HG02840 (cell line): ENCODE data around the gene CACYBP.

ENCODE experiments used
- ATAC-seq: cut with Tn5 transposase; IDR thresholded peaks from one replicate; pipeline ENCODE4 v1.9.1; 2021; ENCODE audit warnings: mild to moderate bottlenecking, moderate library complexity, moderate number of reproducible peaks; ENCODE audit not compliant: unreplicated experiment, low FRiP score

CACYBP gene, protein sequence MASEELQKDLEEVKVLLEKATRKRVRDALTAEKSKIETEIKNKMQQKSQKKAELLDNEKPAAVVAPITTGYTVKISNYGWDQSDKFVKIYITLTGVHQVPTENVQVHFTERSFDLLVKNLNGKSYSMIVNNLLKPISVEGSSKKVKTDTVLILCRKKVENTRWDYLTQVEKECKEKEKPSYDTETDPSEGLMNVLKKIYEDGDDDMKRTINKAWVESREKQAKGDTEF

GRCh38 chr1:174999936-175000696 lies at the start of gene CACYBP:
CACYBP (plus strand) TSS chr1:174999947; CDS start chr1:175000181, 234 bp downstream.
- no peak for ATAC-seq

- peak; percentile 52 for ATAC-seq
Observed at GRCh38 chr1:174953285-174954072, 46.3 kb upstream of the CACYBP start.

- ATAC-seq, result no peak
Observed at GRCh38 chr1:174954073-174954460, 45.7 kb upstream of the CACYBP start.

DNA sequence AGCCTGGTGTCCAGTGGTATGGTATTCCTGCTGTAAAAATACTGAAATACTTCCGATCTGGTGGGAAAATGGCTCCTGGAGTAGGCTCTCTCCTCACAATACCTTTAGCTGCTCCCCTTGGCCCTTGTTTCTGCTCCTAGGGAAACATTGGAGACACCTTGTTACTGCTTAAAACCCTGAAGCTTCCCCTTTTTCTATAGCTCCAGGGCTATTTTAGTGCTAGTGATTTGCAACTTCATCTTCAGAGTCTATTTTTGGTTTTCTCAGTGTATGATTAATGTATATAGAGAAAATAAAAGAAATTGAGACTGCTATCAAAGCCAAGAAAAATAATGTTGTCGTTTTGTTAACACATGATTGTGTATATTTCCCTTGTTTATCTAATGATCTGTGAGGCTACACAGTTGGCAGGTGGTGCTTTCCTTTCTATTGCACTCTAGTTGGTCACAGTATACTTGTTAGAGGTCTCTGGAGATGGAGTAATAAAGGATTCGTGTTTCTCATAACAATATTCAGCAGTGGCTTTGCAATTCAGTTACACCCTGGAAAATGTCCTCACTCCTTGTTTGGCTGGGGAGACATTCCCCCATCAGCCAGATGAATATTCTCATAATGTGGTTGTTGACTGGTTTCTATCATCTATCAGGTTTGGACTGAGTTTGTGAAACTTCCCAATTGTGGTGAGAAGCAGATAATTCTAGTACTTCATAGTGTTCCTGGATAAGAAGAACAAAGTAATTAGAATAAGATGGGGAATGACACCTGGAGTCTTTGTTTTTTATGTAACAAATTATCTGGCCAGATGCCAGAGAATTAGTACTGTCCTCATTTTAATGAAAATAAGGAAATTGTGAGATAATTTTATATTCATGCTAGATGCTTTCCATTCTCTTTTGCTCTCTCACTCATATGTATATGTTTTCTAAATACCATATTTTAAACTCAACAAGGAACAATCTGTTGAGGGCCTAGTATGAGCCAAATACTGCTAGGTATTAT lies 44.8 kb upstream of the CACYBP start:
- no peak for ATAC-seq

GRCh38 chr1:174956086-174956485 lies 43.7 kb upstream of the CACYBP start:
- no peak for ATAC-seq

GRCh38 chr1:174956976-174957375 lies 42.8 kb upstream of the CACYBP start:
- no peak for ATAC-seq

GRCh38 chr1:174957829-174958228 lies 41.9 kb upstream of the CACYBP start:
- ATAC-seq, result no peak

DNA sequence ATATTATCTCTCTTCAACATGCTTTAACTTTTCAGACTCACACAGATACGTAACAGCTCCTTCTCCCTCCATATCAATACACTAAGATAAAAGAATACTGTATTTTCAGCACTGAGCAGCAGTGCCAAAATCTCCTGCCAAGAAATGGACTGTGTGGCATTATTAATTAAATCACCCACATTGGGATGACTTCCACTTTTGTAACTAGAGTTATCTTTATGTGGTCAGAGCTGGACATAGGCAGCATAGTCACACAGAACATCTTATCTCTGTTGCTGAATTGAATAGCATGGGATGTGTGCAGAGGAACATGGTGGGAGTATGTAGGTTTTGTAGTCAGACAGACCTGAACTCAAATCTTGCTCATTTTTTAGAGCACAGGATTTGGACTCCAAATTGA lies 41.4 kb upstream of the CACYBP start:
- no peak for ATAC-seq

- no peak for ATAC-seq
Observed at GRCh38 chr1:174960362-174960761, 39.4 kb upstream of the CACYBP start.

DNA sequence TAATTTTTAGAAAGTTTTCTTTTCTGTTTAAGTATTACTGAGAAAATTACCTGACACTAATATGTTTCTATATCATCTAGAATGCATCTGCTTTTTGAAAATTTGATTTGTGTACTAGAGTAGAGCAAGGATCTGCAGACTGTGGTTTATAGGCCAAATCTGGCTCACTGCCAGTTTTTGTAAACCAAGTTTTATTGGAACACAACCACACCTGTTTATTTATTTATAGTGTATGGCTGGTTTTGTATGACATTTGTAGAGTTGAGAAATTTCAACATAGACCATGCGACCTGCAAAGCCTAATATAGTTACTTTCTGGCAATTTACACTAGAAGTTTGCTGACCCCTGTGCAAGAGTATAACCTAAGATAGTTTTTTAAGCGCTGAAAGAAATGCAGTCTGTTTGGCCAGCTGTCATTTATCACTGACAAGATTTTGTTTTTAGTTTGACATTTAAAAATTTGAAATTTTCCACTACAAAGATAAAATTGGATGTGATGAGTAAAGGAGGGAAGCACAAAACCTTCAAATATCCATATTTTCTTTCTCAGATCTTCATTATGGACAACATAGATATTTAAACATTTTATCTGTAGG lies 36.1 kb upstream of the CACYBP start:
- no peak for ATAC-seq

DNA sequence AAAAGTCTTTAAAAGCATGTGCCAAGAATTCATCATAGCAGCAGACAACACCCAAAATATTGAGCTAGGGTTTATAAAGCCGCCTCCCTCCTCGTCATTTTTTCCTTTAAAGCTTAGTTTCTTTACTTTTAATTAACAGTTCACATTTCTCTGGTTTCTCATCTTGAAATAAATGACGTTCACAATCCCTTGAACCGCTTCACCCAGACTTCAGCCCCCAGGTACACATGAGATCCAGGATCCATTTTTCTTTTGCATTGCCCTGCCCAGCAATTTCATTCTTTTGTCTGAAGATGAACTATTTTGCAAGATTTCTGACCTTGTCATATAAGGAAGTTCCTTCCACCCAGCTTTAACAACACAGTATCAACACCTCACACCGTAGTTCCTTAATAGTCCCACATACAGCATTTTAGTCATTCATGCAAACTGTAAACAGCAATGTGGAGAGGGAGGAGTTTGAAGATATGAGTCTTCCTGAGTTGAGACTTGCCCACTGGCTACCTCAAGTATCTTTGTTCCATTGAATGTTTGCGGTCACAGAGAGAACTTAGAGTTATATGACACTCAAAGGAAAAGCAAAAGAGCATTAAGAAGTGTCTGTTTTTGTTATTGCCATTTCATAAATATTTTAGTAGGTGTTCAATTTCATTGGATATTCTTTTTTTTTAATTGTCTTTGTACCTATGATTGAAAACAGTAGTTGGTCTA lies 35.3 kb upstream of the CACYBP start:
- ATAC-seq, result no peak

DNA sequence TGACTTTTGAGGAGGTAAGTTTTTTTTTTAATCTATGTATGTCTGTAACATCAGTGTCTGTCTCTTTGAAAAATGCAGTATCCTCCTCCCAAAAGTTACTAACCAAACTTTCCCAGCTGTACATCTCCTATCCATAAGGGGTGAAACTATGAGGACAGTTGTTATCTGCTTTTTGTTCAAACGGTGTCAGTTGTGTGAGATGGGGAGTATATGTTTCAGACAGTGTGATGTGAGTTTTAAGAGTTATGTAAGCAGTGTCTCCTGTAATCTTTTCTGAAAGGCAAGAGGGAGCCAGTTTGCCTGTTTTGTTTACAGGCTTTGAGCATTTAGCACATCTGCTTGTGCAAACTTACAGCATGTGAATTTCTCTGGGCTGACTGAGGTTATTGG lies 34.8 kb upstream of the CACYBP start:
- no peak for ATAC-seq

DNA sequence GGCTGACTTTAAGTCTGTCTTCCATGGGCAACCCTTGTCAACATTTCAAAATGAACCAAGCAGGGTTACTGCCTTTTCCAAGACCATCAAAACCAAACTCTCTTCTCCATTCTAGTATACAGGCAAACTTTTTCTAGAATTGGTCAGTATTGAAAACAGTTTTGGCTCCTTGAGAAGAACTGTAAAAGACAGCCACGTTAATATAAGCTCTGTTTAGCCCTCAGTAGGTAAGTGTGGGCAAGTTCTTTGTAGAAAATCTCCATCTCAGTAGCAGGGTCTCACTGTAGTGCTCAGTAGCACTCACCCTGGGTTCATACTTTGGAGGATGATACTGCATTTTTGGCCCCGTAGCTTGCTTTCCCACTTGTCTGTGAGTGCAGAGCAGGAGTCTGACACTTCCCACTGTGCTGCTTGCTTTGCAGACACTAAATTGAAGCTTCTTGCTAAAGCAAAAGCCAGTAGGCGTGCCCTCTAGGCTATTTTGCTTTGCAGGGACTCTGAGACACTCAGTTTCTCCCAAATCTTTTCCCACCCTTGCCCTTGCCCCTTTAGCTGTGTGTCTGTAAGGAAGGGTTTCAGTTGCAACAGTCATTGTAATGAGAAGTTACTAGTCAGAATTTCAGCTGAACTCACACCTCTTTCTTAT lies 34.3 kb upstream of the CACYBP start:
- no peak for ATAC-seq

DNA sequence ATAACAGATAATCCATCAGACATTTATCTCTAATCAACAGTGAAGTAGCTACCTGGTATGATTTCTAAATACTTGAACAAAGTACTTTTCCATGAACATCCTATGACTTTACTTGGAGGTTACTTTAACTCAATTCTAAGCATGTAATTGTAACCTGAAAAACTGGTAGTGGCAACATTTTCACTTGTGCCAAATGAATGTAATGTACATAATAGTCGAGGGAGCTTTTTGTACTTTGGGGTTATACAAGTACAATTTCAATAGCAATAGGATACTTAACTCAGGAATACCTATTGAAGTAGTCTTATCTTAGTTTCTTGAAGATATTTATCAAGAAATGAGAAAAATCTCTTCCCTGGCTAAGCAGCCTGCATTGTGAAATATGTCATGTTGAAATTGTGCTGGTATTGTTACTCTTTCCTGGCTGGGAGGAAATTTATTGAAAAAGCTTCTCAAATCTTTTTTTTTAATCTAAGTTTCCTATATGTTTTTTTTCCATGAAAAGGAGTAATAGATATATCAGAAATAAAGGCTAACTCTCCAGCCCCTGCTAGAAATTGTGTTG lies 33.7 kb upstream of the CACYBP start:
- ATAC-seq, result no peak

DNA sequence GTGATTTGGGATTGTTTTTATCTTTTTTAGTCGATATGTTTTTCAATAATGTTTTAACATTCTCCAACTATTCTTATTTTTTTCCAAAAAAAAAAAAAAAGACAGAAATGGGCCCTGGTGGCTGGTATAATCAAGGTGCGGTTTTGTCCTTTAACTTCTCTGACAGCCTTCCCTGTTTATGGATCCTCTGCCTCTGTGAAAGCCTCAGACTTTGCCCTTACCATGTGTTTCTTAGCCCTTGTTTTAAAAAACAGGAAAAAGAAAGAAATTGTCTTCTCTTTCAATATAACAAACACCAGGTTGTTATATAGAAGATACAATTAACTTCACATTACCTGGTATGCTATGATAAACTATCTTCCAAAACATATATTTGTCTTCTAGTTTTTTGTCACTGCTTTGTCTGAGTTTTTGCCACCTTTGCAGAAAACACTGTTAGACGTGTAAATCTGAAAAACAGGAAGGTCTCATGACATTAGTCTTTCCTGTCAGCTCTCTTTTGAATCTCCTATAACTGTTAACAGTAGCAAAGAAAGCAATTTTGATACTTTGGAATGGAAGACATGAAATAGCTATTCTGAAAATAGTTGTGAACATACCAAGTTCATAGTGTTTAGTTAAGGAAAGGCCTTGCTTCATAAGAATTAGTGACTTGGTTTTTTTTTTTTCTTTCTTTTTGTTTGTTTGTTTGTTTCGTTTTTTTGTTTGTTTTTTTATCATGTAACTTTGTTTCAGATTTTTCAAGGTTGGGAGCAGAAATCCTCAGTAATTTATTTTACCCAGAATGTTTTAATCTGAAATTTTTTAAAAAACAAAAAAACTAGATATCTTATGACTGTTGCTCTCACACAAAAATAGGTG lies 31.7 kb upstream of the CACYBP start:
- ATAC-seq, result no peak

- peak; percentile 66 for ATAC-seq
Observed at GRCh38 chr1:174968750-174969244, 30.9 kb upstream of the CACYBP start.

DNA sequence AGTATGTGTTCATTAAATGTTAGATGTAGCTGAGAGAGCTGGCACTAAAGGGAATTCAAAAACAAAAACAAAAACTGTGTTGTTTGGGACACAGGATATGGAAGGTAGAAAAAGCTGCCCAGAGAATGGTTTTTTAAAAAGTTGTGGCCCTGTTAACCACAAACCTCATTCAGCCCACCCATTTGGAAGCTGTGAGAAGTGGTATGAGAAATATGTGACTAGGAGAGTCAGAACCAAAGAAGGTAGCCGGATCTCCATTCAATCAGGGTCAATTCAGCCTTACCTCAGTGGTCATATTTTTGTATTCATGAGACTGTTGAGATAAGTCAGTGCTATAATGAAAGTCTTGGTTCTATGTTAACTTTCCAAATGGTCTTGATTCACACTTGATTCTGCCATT lies 29.8 kb upstream of the CACYBP start:
- no peak for ATAC-seq
